ENCODE data around the gene CCNG2.

The CCNG2 gene

GRCh38 chr4:77178560-77178959 is 21.6 kb downstream of the CCNG2 start:
- DNase-seq, result no peak

- DNase-seq, result no peak
Observed at GRCh38 chr4:77179519-77179918, 22.5 kb downstream of the CCNG2 start.

- no peak for DNase-seq
Observed at GRCh38 chr4:77181720-77182119, 24.7 kb downstream of the CCNG2 start.

- no peak for DNase-seq
Observed at GRCh38 chr4:77183777-77184420, 26.9 kb downstream of the CCNG2 start.

GRCh38 chr4:77184974-77185373 is 28.0 kb downstream of the CCNG2 start:
- no peak for DNase-seq

- no peak for DNase-seq
Observed at GRCh38 chr4:77185686-77186085, 28.7 kb downstream of the CCNG2 start.

GRCh38 chr4:77187322-77187721 is 30.3 kb downstream of the CCNG2 start:
- DNase-seq, result no peak

- no peak for DNase-seq
Observed at GRCh38 chr4:77188498-77189220, 31.7 kb downstream of the CCNG2 start.

- no peak for DNase-seq
Observed at GRCh38 chr4:77189412-77189811, 32.4 kb downstream of the CCNG2 start.

GRCh38 chr4:77190053-77190452 is 33.0 kb downstream of the CCNG2 start:
- no peak for DNase-seq

GRCh38 chr4:77193046-77193445 is 36.0 kb downstream of the CCNG2 start:
- DNase-seq, result no peak

- DNase-seq, result peak; percentile 77 to 81
Observed at GRCh38 chr4:77193511-77194102, 36.6 kb downstream of the CCNG2 start.

- DNase-seq, result no peak
Observed at GRCh38 chr4:77194366-77194765, 37.4 kb downstream of the CCNG2 start.

GRCh38 chr4:77194989-77195388 is 38.0 kb downstream of the CCNG2 start:
- DNase-seq, result no peak

GRCh38 chr4:77196866-77197265 is 39.9 kb downstream of the CCNG2 start:
- DNase-seq, result peak in 1 of 2 experiments; percentile 21

- DNase-seq, result no peak
Observed at GRCh38 chr4:77197361-77197760, 40.4 kb downstream of the CCNG2 start.

GRCh38 chr4:77197831-77198230 is 40.8 kb downstream of the CCNG2 start:
- no peak for DNase-seq

- no peak for DNase-seq
Observed at GRCh38 chr4:77199276-77199675, 42.3 kb downstream of the CCNG2 start.

- no peak for DNase-seq
Observed at GRCh38 chr4:77199701-77200100, 42.7 kb downstream of the CCNG2 start.

- DNase-seq, result no peak
Observed at GRCh38 chr4:77201343-77201742, 44.3 kb downstream of the CCNG2 start.

GRCh38 chr4:77201857-77202256 is 44.9 kb downstream of the CCNG2 start:
- DNase-seq, result no peak

GRCh38 chr4:77202491-77202890 is 45.5 kb downstream of the CCNG2 start:
- DNase-seq, result no peak

- DNase-seq, result peak; percentile 69 to 71
Observed at GRCh38 chr4:77203380-77204197, 46.6 kb downstream of the CCNG2 start.
